ENCODE measurements around the gene PICK1.

The PICK1 gene

DNA sequence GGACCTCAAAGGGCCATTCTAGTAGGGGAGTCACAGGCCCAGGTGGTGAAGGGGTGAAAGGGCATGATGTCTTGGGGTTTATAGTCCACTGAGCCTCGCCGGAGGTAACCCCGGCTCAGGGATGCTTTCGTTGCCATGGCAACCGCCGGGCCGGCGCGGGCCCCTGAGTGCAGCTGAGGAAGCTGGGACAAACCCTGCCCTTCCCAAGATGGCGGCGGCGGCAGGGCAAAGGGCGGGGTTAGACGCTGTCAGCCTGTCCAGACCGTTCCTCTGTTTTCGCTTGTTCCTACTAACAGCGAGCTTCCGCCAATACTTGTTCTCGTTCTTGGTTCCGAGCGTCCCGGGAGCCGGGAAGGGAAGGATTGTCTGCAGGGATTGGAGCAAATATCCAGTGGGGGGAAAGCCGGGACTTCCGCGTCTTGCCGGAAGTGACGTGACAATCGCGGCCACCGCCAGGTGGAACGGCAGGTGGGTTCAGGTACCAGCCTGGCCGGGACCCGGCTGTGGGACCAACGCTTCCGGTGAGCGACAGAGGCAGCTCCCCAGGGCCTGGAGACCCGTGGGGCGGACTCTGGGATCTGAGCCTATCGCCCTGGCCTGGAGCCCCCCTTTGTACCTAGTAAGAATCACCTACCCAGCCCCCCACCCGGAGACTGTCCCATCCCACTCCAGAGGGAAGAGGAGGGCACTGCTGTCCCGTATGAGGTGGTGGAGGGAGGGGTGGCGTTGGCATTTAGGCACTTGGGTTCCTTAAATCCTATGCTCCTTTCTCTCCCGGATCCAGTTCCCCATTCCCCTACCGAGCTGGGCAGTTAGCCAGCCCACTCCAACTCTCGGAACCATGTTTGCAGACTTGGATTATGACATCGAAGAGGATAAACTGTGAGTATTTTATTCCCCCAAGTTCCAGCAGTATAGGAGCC is at the start of gene PICK1:
Gene PICK1, plus strand, starts transcription at position 436 of the 923 bp plus-strand sequence. Its CDS starts 406 bp downstream, at position 842.
- peak; percentile 85 to 96 for DNase-seq (ENCODE audit: low read depth in 2 of 2)
- H3K4me3 ChIP-seq (replicated peaks in 1 of 2; ENCODE audit: low read depth in 2 of 2, low read length in 2 of 2), result peak within 1 kb of the TSS; percentile 63 to 77
- no peak for TF ChIP-seq CTCF (IDR thresholded peaks at IDR 0.05; ENCODE audit: low read depth, low read length)

- no peak overlapping the region for H3K4me3 ChIP-seq (replicated peaks in 1 of 2; ENCODE audit: low read depth in 2 of 2, low read length in 2 of 2)
- no peak for DNase-seq (ENCODE audit: low read depth in 2 of 2)
- no peak for TF ChIP-seq CTCF (IDR thresholded peaks at IDR 0.05; ENCODE audit: low read depth, low read length)
These were observed 48.0 kb upstream of the PICK1 start for GRCh38 chr22:38009000-38009806.

GRCh38 chr22:38012604-38013072 is 44.6 kb upstream of the PICK1 start:
- peak; percentile 43 to 82 for DNase-seq (ENCODE audit: low read depth in 2 of 2)
- no peak overlapping the region for H3K4me3 ChIP-seq (replicated peaks in 1 of 2; ENCODE audit: low read depth in 2 of 2, low read length in 2 of 2)
- no peak for TF ChIP-seq CTCF (IDR thresholded peaks at IDR 0.05; ENCODE audit: low read depth, low read length)

DNA sequence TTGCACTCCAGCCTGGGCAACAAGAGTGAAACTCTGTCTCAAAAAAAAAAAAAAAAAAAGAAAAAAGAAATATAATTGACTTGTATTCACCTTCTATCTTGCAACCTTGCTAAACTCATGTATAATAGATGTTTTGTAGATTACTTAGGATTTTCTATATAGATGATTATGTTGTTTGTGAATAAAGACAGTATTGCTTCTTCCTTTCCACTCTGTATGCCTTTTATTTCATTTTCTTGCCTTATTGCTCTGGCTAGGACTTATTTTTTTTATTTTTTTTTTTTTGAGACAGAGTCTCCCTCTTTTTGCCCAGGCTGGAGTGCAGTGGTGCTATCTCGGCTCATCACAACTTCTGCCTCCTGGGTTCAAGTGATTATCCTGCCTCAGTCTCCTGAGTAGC is 43.1 kb upstream of the PICK1 start:
- TF ChIP-seq CTCF (IDR thresholded peaks at IDR 0.05; ENCODE audit: low read depth, low read length), result no peak
- no peak overlapping the region for H3K4me3 ChIP-seq (replicated peaks in 1 of 2; ENCODE audit: low read depth in 2 of 2, low read length in 2 of 2)
- no peak for DNase-seq (ENCODE audit: low read depth in 2 of 2)

GRCh38 chr22:38016182-38017151 is 40.7 kb upstream of the PICK1 start:
- no peak overlapping the region for H3K4me3 ChIP-seq (replicated peaks in 1 of 2; ENCODE audit: low read depth in 2 of 2, low read length in 2 of 2)
- peak; percentile 34 to 84 for DNase-seq (ENCODE audit: low read depth in 2 of 2)
- no peak for TF ChIP-seq CTCF (IDR thresholded peaks at IDR 0.05; ENCODE audit: low read depth, low read length)

Data from cardiac fibroblast (primary cell).